Activated CD8-positive, alpha-beta memory T cell treated with anti-CD3 and anti-CD28 coated beads for 24 hours (primary cell): ENCODE results near the gene CALN1.
"Not testable (repeated sequence)": the region's sequence is repeated elsewhere in the genome, so short reads cannot be mapped to it uniquely, and the experiment has no call there.

Experiments
- DNase-seq: peaks from one replicate; pipeline ENCODE4 v3.0.0-alpha.2; 2020

The CALN1 gene

GRCh38 chr7:72265071-72265904 lies 146.8 kb downstream of the CALN1 start:
- DNase-seq, result no peak

GRCh38 chr7:72260406-72260805 lies 151.7 kb downstream of the CALN1 start:
- DNase-seq, result no peak

- DNase-seq, result no peak
These were observed 154.1 kb downstream of the CALN1 start for GRCh38 chr7:72258074-72258473.

- DNase-seq, result no peak
These were observed 157.7 kb downstream of the CALN1 start for GRCh38 chr7:72254455-72254854.

GRCh38 chr7:72249106-72249505 lies 163.0 kb downstream of the CALN1 start:
- no peak for DNase-seq

GRCh38 chr7:72244826-72245398 lies 167.2 kb downstream of the CALN1 start:
- DNase-seq, result no peak

GRCh38 chr7:72243329-72243728 lies 168.8 kb downstream of the CALN1 start:
- DNase-seq, result no peak

- DNase-seq, result no peak
These were observed 176.8 kb downstream of the CALN1 start for GRCh38 chr7:72235351-72235750.

GRCh38 chr7:72234086-72234485 lies 178.1 kb downstream of the CALN1 start:
- no peak for DNase-seq

GRCh38 chr7:72230281-72230680 lies 181.9 kb downstream of the CALN1 start:
- DNase-seq, result no peak

GRCh38 chr7:72223351-72223750 lies 188.8 kb downstream of the CALN1 start:
- DNase-seq, result no peak

- no peak for DNase-seq
These were observed 190.0 kb downstream of the CALN1 start for GRCh38 chr7:72222136-72222535.

- DNase-seq, result no peak
These were observed 192.6 kb downstream of the CALN1 start for GRCh38 chr7:72219500-72219899.

- DNase-seq, result no peak
These were observed 195.0 kb downstream of the CALN1 start for GRCh38 chr7:72217151-72217550.

- no peak for DNase-seq
These were observed 198.4 kb downstream of the CALN1 start for GRCh38 chr7:72213769-72214168.

GRCh38 chr7:72213081-72213480 lies 199.1 kb downstream of the CALN1 start:
- no peak for DNase-seq

GRCh38 chr7:72211175-72211574 lies 201.0 kb downstream of the CALN1 start:
- DNase-seq, result no peak

GRCh38 chr7:72209006-72209405 lies 203.1 kb downstream of the CALN1 start:
- not testable (repeated sequence) for DNase-seq

- DNase-seq, result no peak
These were observed 216.0 kb downstream of the CALN1 start for GRCh38 chr7:72196176-72196575.

GRCh38 chr7:72190919-72191318 lies 221.2 kb downstream of the CALN1 start:
- DNase-seq, result no peak

- DNase-seq, result no peak
These were observed 222.0 kb downstream of the CALN1 start for GRCh38 chr7:72190146-72190545.

- no peak for DNase-seq
These were observed 225.0 kb downstream of the CALN1 start for GRCh38 chr7:72187179-72187578.

- DNase-seq, result no peak
These were observed 228.3 kb downstream of the CALN1 start for GRCh38 chr7:72183835-72184234.

GRCh38 chr7:72182036-72182435 lies 230.1 kb downstream of the CALN1 start:
- DNase-seq, result no peak

GRCh38 chr7:72176875-72177274 lies 235.3 kb downstream of the CALN1 start:
- DNase-seq, result no peak
